Ascending aorta (tissue), 2 donors: ENCODE results near the gene GXYLT2. TPM values are rescaled to one million over a fixed set of nuclear protein-coding genes. Genes with fewer than 3 reads are reported as not detected.

ENCODE experiments used
- DNase-seq, 2 donors: peaks; one replicate each; pipeline ENCODE4 v3.0.0-alpha.2; 2019; ENCODE audit warnings: low spot score in 2 of 2
- H3K27ac ChIP-seq, 2 donors: fragments of 200-600 bp; sonication (generic); one replicate each; pipeline ENCODE4 v1.5.1; 2016 to 2017; ENCODE audit warnings: mild to moderate bottlenecking in 1 of 2
- H3K27me3 ChIP-seq: fragments of 200-600 bp; sonication (generic); one replicate; pipeline ENCODE4 v1.5.1; 2017
- H3K36me3 ChIP-seq, 2 donors: fragments of 200-600 bp; sonication (generic); one replicate each; pipeline ENCODE4 v1.5.1; 2016
- H3K4me1 ChIP-seq, 2 donors: fragments of 200-600 bp; sonication (generic); one replicate each; pipeline ENCODE4 v1.5.1; 2016 to 2017; ENCODE audit warnings: mild to moderate bottlenecking in 1 of 2
- H3K4me3 ChIP-seq, 2 donors: fragments of 200-600 bp; sonication (generic); one replicate each; pipeline ENCODE4 v1.5.1; 2016 to 2017; ENCODE audit warnings: mild to moderate bottlenecking in 1 of 2
- H3K9me3 ChIP-seq, 2 donors: fragments of 200-600 bp; sonication (generic); one replicate each; pipeline ENCODE4 v1.5.1; 2016
- intact Hi-C: fragments of 100-400 bp; cut with DNase I; formaldehyde crosslinking; loops from one replicate; pipeline ENCODE4 v1.15.1; 2023
- total RNA-seq: library from RNA; depleted of rRNA; stranded (reverse); fragments of >200 nt; gene quantifications from one replicate; pipeline ENCODE4 v1.1.0, GENCODE V29; 2016
- TF ChIP-seq, protein P1 (sequence below), 3 experiments: fragments of 200-600 bp in 2 of 3; fragments of 450-650 bp in 1 of 3; sonication (generic) in 2 of 3; IDR thresholded peaks; one replicate each; pipeline ENCODE4 v1.5.1; 2016 to 2019; ENCODE audit warnings: antibody characterized with exemption in 3 of 3, mild to moderate bottlenecking in 1 of 3, moderate library complexity in 1 of 3

GXYLT2 gene
- total RNA-seq, 1 donor from 2014 or later, result 19.5 TPM

DNA sequence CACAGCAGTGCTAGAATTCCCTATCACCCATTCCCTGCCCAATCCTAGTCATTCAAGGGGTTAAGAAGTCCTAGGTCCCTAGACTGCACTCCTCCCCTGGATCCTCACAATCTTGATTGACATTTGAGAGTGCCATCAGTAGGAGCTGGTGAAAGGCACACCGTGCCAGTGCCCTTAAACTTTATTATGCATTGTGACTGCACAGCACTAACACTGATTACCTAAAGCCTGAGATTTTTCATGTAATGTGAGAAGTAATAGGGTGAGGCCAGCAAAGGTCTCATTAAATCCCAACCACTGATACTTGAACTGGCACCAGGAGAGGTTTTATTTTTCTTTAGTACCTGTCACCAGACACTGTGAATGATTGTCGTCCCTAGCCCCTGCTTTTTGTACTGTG lies 16.3 kb downstream of the GXYLT2 start:
- Histone ChIP-seq H3K9me3 (no peaks in the 10 kb centered on the region), H3K4me3 (no peak overlapping the region), H3K27me3 (no peaks in the 10 kb centered on the region), H3K27ac (peak overlapping the region; percentile 7 to 44), H3K36me3 (no peaks in the 10 kb centered on the region), H3K4me1 (peaks cover 7 to 48% of the 10 kb centered on the region in 2 donors)
- DNase-seq, result no peak
- TF ChIP-seq, protein P1, sequence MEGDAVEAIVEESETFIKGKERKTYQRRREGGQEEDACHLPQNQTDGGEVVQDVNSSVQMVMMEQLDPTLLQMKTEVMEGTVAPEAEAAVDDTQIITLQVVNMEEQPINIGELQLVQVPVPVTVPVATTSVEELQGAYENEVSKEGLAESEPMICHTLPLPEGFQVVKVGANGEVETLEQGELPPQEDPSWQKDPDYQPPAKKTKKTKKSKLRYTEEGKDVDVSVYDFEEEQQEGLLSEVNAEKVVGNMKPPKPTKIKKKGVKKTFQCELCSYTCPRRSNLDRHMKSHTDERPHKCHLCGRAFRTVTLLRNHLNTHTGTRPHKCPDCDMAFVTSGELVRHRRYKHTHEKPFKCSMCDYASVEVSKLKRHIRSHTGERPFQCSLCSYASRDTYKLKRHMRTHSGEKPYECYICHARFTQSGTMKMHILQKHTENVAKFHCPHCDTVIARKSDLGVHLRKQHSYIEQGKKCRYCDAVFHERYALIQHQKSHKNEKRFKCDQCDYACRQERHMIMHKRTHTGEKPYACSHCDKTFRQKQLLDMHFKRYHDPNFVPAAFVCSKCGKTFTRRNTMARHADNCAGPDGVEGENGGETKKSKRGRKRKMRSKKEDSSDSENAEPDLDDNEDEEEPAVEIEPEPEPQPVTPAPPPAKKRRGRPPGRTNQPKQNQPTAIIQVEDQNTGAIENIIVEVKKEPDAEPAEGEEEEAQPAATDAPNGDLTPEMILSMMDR (IDR thresholded peaks at IDR 0.05), result no peak
- intact Hi-C loops, result no loop called here

DNA sequence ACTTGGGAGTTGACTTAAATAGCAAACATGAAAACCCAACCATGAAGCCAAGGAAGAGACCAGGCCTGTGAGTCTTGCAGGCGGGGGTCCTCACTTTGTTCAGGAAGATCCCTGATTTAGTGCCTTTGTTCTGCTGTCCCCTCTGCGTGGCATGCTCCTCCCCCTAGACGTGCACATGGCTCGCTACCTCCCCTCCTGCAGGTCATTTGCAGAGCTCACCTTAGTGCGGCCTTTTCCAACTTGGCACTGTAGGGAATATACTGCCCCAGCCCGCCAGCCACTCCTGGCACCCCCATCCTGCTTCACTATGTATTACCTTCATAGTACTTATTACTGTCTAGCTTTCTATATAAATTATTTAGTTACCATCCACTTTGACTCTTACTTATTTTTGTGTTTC lies 18.3 kb downstream of the GXYLT2 start:
- Histone ChIP-seq H3K27me3 (no peaks in the 10 kb centered on the region), H3K27ac (peak overlapping the region; percentile 49 to 84), H3K4me3 (no peak overlapping the region), H3K9me3 (no peaks in the 10 kb centered on the region), H3K36me3 (peaks cover 0 to 2% of the 10 kb centered on the region in 2 donors), H3K4me1 (peaks cover 13 to 60% of the 10 kb centered on the region in 2 donors)
- intact Hi-C loops, result loop anchor here (2.0 kb wide), 2 partner anchors 33 to 91 kb away; partner anchors contain the start of gene PPP4R2
- peak in 1 of 2 donors; percentile 25 for DNase-seq
- TF ChIP-seq, protein P1 (IDR thresholded peaks at IDR 0.05), result no peak

DNA sequence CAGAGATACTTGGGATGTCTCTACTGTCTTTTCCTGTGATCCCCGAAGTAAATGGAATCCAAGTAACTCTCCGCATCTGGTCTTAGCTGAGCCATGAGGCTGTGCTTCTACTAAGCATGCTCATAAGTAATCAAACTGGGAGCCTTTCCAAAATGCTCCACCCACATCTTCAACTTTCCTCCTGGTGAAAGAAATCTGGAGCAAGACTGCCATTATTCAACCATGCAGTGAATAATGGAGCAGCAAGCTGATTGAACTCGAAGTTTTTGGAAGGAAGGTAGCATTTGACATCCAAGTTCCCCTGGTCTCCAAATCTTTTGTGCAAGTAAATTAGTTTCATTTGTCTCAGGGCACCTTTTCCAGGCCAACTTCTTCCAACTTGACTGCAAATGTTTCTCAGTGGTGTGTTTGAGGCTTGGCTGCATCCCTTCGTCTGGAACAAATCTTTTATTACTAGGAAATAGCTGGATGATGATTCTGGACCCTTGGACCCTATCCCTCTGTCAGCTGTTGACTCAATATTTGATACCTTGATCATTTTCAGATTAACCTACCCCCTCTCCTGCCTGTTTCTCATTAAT lies 19.4 kb downstream of the GXYLT2 start:
- intact Hi-C loops, result loop anchor here (2.0 kb wide), 2 partner anchors 32 to 90 kb away; partner anchors contain the start of gene PPP4R2
- TF ChIP-seq, protein P1 (IDR thresholded peaks at IDR 0.05), result no peak
- DNase-seq, result peak in 1 of 2 donors; percentile 76
- Histone ChIP-seq H3K9me3 (no peaks in the 10 kb centered on the region), H3K27me3 (no peaks in the 10 kb centered on the region), H3K4me1 (peaks cover 13 to 61% of the 10 kb centered on the region in 2 donors), H3K4me3 (peak overlapping the region in 1 of 2 donors; percentile 14), H3K27ac (peak overlapping the region; percentile 80 to 84), H3K36me3 (peaks cover 0 to 2% of the 10 kb centered on the region in 2 donors)

DNA sequence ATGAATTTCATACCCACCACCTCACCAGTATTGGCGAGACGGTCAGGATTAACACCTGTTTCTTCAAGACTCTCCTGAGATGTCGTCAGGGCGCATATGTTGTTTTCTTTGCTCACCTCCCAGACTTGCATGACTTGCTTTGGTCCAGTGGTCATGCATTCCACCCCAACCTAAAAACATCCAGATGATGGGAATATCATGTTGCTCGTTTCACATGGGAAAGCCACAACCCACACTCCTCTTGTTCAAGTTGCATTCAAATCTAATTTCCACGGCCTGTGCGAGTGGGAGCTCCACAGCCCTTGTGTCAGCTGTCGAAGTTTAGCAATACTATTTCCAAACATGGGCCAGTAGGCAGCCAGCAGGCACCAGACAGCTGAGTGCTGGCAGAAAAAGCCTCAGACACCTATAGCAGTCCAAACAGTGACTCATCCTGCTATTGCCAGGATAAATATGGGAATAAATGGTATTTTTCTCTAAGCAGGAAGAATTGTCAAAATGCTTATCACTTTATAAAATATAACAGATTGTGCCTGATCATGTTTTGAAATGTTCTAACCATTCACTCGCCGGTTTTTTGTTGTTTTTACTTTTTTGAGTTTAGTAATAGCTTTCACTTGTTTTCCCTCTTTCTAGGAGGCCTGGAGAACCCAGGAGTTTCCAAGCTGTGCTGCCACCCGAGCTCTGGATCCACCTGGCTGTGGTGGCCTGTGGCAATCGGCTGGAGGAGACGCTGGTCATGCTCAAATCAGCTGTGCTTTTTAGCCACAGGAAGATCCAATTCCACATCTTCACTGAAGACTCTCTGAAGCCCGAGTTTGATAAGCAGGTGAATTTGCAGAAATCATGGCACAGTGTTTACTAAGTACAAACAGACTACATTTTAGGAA lies 20.1 kb downstream of the GXYLT2 start:
- Histone ChIP-seq H3K27me3 (no peaks in the 10 kb centered on the region), H3K27ac (peak overlapping the region; percentile 80 to 84), H3K36me3 (peaks cover 0 to 2% of the 10 kb centered on the region in 2 donors), H3K9me3 (no peaks in the 10 kb centered on the region), H3K4me3 (peak overlapping the region in 1 of 2 donors; percentile 34), H3K4me1 (peaks cover 13 to 59% of the 10 kb centered on the region in 2 donors)
- DNase-seq, result peak; percentile 33 to 91
- intact Hi-C loops, result loop anchor here (1.0 to 2.0 kb wide), 3 partner anchors 20 to 89 kb away; partner anchors contain the start of genes GXYLT2 and PPP4R2
- TF ChIP-seq, protein P1 (IDR thresholded peaks at IDR 0.05), result no peak

DNA sequence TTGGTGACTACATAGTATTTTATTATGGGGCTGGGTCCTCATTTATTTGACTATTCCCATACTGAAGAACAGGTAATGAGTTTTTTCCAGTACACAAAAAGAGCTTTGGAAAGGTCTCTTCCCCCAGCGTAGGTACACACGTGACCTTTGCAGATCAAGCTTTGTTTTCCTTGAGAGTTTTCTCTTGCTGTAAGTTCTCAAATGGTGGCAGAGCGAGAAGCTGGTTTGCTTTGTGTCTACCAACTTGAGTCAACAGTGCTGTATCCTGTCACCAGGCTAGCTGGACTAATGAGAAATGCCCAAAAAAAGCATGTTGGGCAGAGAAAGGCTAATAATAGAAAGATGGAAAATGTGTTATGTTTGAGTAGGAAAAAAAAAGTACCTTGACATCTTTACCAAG lies 21.7 kb downstream of the GXYLT2 start:
- TF ChIP-seq, protein P1 (IDR thresholded peaks at IDR 0.05), result no peak
- Histone ChIP-seq H3K4me3 (no peak overlapping the region), H3K27me3 (no peaks in the 10 kb centered on the region), H3K9me3 (no peaks in the 10 kb centered on the region), H3K36me3 (peaks cover 0 to 2% of the 10 kb centered on the region in 2 donors), H3K4me1 (peaks cover 13 to 62% of the 10 kb centered on the region in 2 donors), H3K27ac (peak overlapping the region; percentile 80 to 84)
- DNase-seq, result no peak
- intact Hi-C loops, result no loop called here
